Mucosa of rectum (tissue), 2 donors: ENCODE results near the gene GGTA1.

Experiments used
- H3K27ac ChIP-seq, 2 donors: one replicate each; pipeline ENCODE4 v1.7.0; 2013; ENCODE audit warnings: inconsistent platforms in 2 of 2, low read depth in 2 of 2, low read length in 2 of 2
- H3K27me3 ChIP-seq, 2 donors: one replicate each; pipeline ENCODE4 v1.7.0; 2013; ENCODE audit warnings: low read length in 2 of 2; ENCODE audit not compliant: control insufficient read depth in 2 of 2, insufficient read depth in 2 of 2
- H3K36me3 ChIP-seq, 2 donors: one replicate each; pipeline ENCODE4 v1.7.0; 2013; ENCODE audit warnings: low read length in 2 of 2; ENCODE audit not compliant: control insufficient read depth in 2 of 2, insufficient read depth in 2 of 2
- H3K4me1 ChIP-seq, 2 donors: one replicate each; pipeline ENCODE4 v1.7.0; 2013; ENCODE audit warnings: low read length in 2 of 2, mild to moderate bottlenecking in 1 of 2; ENCODE audit not compliant: control insufficient read depth in 2 of 2, insufficient read depth in 2 of 2
- H3K4me3 ChIP-seq, 2 donors: one replicate each; pipeline ENCODE4 v1.7.0; 2013; ENCODE audit warnings: low read length in 2 of 2
- H3K9ac ChIP-seq, 2 donors: one replicate each; pipeline ENCODE4 v1.7.0; 2013; ENCODE audit warnings: low read length in 2 of 2, low read depth in 1 of 2, mild to moderate bottlenecking in 1 of 2
- H3K9me3 ChIP-seq, 2 donors: one replicate each; pipeline ENCODE4 v1.7.0; 2013; ENCODE audit warnings: low read length in 2 of 2; ENCODE audit not compliant: control insufficient read depth in 2 of 2
- donor health status: healthy.
- donor health status: Normal muscosa, but diverticular disease.

The GGTA1 gene

DNA sequence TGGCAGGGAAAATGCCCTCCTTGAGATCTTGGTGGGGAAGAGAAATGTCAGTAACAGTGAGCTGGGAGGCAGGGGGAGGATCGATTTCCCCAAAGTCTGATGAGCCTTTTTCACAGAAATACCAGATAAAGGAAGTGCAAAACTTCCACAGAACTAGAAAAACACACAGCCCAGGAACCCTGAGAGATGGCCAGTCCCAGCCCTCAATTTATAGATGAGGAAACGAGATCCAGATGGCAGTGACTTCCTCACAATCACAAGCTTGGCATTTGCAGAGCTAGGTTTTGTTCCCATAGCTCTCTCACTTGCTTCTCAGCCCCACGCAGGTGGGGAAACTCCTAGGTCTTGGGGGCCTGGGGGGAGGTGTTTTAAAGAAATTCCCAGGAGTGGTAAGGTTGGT, 3.8 kb upstream of the GGTA1 start:
- no peak overlapping the region for H3K4me3 ChIP-seq
- H3K4me1 ChIP-seq = peaks cover 16 to 17% of the 10 kb centered on the region in 2 donors
- no peak overlapping the region for H3K9ac ChIP-seq
- peak overlapping the region; percentile 21 to 24 for H3K27ac ChIP-seq
- H3K36me3 ChIP-seq = no peaks in the 10 kb centered on the region
- no peaks in the 10 kb centered on the region for H3K9me3 ChIP-seq
- H3K27me3 ChIP-seq = peaks cover 7 to 24% of the 10 kb centered on the region in 2 donors

DNA sequence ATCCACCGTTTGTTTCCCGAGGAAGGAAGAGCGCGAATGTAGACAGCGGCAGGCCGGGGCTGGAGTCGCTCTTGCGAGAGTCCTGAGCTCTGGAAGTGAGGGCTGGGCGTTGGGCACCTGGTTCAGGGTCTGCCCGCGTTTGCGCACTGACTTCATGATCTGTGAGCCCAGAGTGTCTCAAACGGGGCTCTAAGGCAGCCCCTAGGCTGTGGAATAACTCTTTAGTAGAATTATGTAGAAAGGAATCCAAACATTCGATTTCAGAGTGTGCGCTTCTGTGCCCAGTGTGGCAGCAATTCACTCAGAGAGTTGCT, 478 bp upstream of the GGTA1 start:
- peaks cover 21% of the 10 kb centered on the region in 2 donors for H3K4me1 ChIP-seq
- H3K27ac ChIP-seq = peak overlapping the region; percentile 43 to 61
- peak overlapping the region; percentile 54 to 68 for H3K4me3 ChIP-seq
- no peaks in the 10 kb centered on the region for H3K9me3 ChIP-seq
- H3K36me3 ChIP-seq = no peaks in the 10 kb centered on the region
- peaks cover 7 to 28% of the 10 kb centered on the region in 2 donors for H3K27me3 ChIP-seq
- H3K9ac ChIP-seq = peak overlapping the region; percentile 17 to 54

DNA sequence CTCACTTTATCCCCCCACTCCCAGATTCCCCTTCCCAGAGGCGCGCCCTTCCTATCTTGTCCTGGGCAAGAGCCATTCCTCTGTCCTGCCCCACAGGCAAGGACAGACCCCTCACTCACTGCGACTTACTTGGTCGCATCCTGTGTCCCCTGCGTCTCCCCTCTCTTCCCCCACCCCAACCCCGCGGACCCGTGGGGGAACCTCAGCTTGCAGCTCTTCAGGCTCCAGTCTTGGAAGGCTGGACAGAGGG, 542 bp downstream of the GGTA1 start:
- H3K27ac ChIP-seq = peak overlapping the region; percentile 43 to 64
- peak overlapping the region; percentile 54 to 68 for H3K4me3 ChIP-seq

DNA sequence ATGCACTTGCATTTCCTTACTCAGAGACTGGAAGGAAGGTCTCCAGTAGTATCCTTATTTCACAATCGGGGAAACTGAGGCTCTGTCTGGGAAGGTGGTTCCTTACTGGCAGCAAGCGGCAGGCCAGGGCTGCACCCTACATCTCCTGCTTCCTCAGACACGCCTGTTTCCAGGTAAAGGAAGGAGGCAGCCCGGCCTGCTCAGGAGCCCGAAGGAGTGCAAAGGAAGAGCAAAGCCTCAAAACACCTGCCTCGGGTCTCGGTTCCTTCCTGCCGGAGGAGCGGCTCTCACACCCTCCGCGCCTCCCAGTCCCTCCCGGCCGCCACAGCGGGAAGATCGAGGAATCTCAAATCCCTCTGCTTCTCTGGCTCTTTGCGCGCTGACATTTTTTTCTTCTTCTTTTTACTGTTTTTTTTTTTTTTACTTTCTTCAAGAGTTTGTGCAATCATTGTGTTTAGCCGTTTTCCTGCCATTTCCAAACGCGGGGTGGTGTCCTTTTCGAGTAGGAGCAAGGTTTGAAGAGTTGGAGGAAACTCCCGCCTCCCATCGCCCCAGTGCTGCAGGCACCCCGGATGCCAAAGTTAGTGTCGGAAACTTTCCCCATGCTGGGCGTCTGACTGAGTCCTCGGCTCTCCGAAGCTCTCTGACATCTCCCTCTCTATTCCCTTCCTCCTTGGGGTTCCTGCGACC, 1.0 kb downstream of the GGTA1 start:
- H3K9me3 ChIP-seq = no peaks in the 10 kb centered on the region
- H3K4me1 ChIP-seq = peaks cover 21% of the 10 kb centered on the region in 2 donors
- H3K9ac ChIP-seq = peak overlapping the region in 1 of 2 donors; percentile 60
- peaks cover 7 to 28% of the 10 kb centered on the region in 2 donors for H3K27me3 ChIP-seq
- H3K4me3 ChIP-seq = peak overlapping the region; percentile 54 to 68
- H3K27ac ChIP-seq = peak overlapping the region; percentile 43 to 64
- no peaks in the 10 kb centered on the region for H3K36me3 ChIP-seq

More for the DNA sequence above, 542 bp downstream of the GGTA1 start:
- Histone ChIP-seq H3K4me1 (peaks cover 21% of the 10 kb centered on the region in 2 donors), H3K9me3 (no peaks in the 10 kb centered on the region), H3K27me3 (peaks cover 7 to 28% of the 10 kb centered on the region in 2 donors), H3K9ac (peak overlapping the region; percentile 32 to 60), H3K36me3 (no peaks in the 10 kb centered on the region)

DNA sequence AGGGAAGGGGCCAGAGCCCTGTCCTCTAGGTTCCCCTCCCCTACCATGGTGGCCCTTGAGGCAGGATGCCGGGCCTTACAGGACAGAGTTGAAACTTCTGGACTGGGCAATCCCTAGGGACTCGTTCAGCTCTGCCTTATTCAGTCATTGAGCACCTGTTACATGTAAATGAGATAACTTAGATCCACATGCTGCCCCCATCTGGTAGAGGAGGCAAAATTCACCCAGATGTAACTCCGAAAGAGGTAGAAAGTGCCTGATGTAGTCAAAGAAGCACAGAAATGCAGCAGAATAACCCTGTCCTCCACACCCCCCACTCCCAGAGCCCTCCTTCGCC, 1.5 kb downstream of the GGTA1 start:
- H3K9me3 ChIP-seq = no peaks in the 10 kb centered on the region
- H3K36me3 ChIP-seq = no peaks in the 10 kb centered on the region
- H3K27me3 ChIP-seq = peaks cover 7 to 28% of the 10 kb centered on the region in 2 donors
- peak overlapping the region; percentile 54 to 68 for H3K4me3 ChIP-seq
- peaks cover 21% of the 10 kb centered on the region in 2 donors for H3K4me1 ChIP-seq
- peak overlapping the region in 1 of 2 donors; percentile 34 for H3K27ac ChIP-seq
- peak overlapping the region in 1 of 2 donors; percentile 52 for H3K9ac ChIP-seq

DNA sequence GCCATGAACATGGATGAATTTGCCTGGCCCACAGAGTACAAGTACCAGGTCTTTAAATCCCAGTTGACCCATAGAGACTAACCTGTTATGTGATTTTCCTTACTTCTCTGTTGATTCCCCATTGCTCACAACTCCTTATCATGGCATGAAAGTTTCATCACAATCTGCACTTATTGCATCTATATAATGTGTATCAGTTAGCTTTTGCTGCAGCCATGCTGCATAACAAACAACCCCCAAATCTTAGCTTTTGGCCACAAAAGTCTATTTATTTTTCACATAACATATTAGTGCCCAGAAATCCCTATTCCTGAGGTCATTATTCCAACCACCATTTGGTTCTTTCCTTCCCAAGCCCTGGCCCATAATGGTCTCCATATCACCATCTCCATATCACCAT, 3.7 kb downstream of the GGTA1 start:
- H3K4me3 ChIP-seq = no peak overlapping the region
- H3K9me3 ChIP-seq = no peaks in the 10 kb centered on the region
- H3K4me1 ChIP-seq = peaks cover 21% of the 10 kb centered on the region in 2 donors
- no peak overlapping the region for H3K9ac ChIP-seq
- H3K27ac ChIP-seq = no peak overlapping the region
- peaks cover 7 to 25% of the 10 kb centered on the region in 2 donors for H3K27me3 ChIP-seq
- no peaks in the 10 kb centered on the region for H3K36me3 ChIP-seq

DNA sequence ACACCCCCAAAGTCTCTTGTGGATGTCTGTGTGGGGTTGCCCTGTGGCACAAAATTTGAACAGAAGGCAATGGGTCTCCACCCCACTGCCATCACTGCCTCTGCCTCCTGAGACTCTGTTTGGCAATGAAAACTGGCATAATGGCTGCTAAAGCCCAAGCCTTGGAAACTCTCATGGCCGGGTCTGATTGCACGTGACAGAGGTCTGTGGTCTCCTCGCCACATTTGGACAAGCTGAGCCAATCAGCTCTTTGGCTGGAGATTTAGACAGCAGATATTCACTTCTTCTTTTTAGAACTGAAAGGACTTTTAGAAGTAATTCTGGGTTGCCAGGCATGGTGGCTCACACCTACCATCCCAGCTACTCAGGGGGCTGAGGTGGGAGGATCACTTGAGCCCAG, 5.5 kb downstream of the GGTA1 start:
- peaks cover 6 to 11% of the 10 kb centered on the region in 2 donors for H3K27me3 ChIP-seq
- H3K36me3 ChIP-seq = no peaks in the 10 kb centered on the region
- no peaks in the 10 kb centered on the region for H3K9me3 ChIP-seq
- H3K4me3 ChIP-seq = no peak overlapping the region
- H3K9ac ChIP-seq = no peak overlapping the region
- no peak overlapping the region for H3K27ac ChIP-seq
- peaks cover 10 to 11% of the 10 kb centered on the region in 2 donors for H3K4me1 ChIP-seq

DNA sequence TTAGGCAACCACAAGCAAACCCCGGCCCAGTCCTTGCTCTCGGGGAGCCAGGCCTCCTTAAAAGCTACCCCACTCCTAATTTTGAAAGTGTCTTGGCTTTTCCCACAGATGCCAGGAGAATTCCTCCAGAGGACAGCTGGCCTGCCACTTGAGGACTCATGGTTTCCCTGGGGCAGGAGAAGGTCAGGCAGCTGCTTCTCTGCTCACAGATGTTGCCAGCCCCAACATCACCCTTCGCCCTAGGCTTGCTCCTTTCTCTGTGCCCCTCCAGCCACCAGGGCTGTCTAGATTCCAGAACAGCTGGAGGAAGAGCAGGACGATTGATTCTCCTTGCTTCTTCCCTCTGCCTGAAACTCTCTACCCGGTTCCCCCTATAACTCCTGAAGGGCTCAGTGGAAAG, 8.5 kb downstream of the GGTA1 start:
- no peaks in the 10 kb centered on the region for H3K9me3 ChIP-seq
- no peaks in the 10 kb centered on the region for H3K4me1 ChIP-seq
- no peaks in the 10 kb centered on the region for H3K36me3 ChIP-seq
- no peak overlapping the region for H3K27ac ChIP-seq
- H3K9ac ChIP-seq = no peak overlapping the region
- H3K27me3 ChIP-seq = no peaks in the 10 kb centered on the region
- H3K4me3 ChIP-seq = no peak overlapping the region

DNA sequence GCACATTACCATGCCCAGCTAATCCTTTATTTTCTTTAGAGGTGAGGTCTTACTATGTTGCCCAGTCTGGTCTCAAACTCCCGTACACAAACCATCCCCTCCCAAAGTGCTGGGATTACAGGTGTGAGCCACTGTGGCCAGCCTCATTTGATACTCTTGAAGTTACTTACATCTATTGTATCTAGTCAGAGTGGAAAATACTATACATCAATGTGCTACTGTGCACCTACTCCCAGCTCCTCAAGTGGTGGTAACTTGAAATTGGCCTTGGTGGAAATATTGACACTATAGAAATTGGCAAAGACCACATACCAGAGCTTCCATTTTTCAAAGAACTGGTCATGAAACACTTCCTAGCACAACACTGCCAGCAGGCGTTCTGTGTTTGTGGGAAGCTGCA, 10.3 kb downstream of the GGTA1 start:
- no peak overlapping the region for H3K4me3 ChIP-seq
- no peaks in the 10 kb centered on the region for H3K36me3 ChIP-seq
- no peaks in the 10 kb centered on the region for H3K27me3 ChIP-seq
- peaks cover 0 to 3% of the 10 kb centered on the region in 2 donors for H3K4me1 ChIP-seq
- no peak overlapping the region for H3K27ac ChIP-seq
- no peaks in the 10 kb centered on the region for H3K9me3 ChIP-seq
- no peak overlapping the region for H3K9ac ChIP-seq

DNA sequence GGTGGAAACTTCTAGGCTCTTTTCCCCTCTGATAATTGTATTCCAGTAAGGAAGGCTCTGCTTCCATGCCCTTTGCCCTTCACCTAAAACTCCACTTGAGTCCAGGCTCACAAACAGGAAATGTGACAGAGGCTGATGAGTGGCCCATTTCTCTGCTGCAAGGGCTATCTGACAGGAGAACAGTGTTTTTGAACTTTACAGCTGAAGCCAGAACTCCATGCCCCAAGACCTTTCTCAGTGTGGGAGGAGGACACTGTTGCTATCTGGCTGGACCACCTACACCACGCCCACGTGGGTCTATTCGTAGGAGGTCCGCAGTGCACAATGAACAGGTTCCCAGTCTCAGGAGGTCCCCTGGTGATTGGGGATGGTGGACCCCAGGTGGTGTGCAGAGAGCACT, 13.6 kb downstream of the GGTA1 start:
- Histone ChIP-seq H3K9ac (no peak overlapping the region), H3K4me3 (no peak overlapping the region), H3K36me3 (no peaks in the 10 kb centered on the region), H3K27me3 (no peaks in the 10 kb centered on the region), H3K4me1 (peaks cover 0 to 3% of the 10 kb centered on the region in 2 donors), H3K9me3 (no peaks in the 10 kb centered on the region), H3K27ac (peak overlapping the region; percentile 22 to 39)

DNA sequence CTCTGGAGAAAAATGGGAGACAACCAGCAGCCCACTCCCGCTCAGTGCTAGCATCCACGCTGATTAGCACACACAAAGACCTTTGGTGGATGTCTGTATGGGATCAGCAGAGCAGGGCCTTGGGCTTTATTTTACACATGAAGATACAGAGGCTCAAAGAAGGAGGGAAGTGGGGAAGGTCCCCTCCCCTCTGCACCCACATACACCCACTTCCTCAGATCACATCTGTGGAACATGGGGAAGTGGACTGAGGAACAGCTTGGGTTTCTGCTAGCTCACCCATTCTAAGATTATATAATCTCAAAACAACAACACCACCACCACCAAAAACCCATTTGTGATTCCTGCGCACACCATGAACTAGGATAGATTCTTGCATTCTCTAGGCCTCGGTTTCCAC, 14.0 kb downstream of the GGTA1 start:
- Histone ChIP-seq H3K27me3 (no peaks in the 10 kb centered on the region), H3K36me3 (no peaks in the 10 kb centered on the region), H3K4me1 (peaks cover 0 to 3% of the 10 kb centered on the region in 2 donors), H3K9me3 (no peaks in the 10 kb centered on the region), H3K4me3 (no peak overlapping the region), H3K9ac (no peak overlapping the region), H3K27ac (peak overlapping the region; percentile 22 to 39)
